Measurements from ENCODE around the gene MAP3K8. TPM values are rescaled to one million over a fixed set of nuclear protein-coding genes. Genes with fewer than 3 reads are reported as not detected.

MAP3K8 gene
- total RNA-seq, 1 experiment from 2014 or later, result 4.8 TPM

- Histone ChIP-seq H3K27me3 (ENCODE audit: control insufficient read depth, insufficient read depth, low read length) (no peaks in the 10 kb centered on the region), H3K4me1 (ENCODE audit: control insufficient read depth, insufficient read depth, low read length) (peaks cover 8% of the 10 kb centered on the region; the same call in 1 of the 2 replicates), H3K27ac (ENCODE audit: low read length) (no peak overlapping the region), H3K36me3 (ENCODE audit: control insufficient read depth, insufficient read depth, low read length) (no peaks in the 10 kb centered on the region), H3K4me3 (ENCODE audit: low read depth in 2 of 2, low read length in 2 of 2) (no peak overlapping the region), H3K9me3 (ENCODE audit: control insufficient read depth, insufficient read depth, low read depth, low read length) (no peaks in the 10 kb centered on the region)
- no TSS peak for BruUV-seq (replicated peaks)
- TF ChIP-seq CTCF (IDR thresholded peaks at IDR 0.05), result no peak
- no peak for TF ChIP-seq TCF7L2 (IDR thresholded peaks at IDR 0.05; ENCODE audit: low read depth, low read length)
- no peak for TF ChIP-seq SIN3A (IDR thresholded peaks at IDR 0.05; ENCODE audit: borderline replicate concordance, insufficient read depth, low read depth, low read length)
- no peak for TF ChIP-seq POLR2AphosphoS5 (IDR thresholded peaks at IDR 0.05; ENCODE audit: low read depth, low read length)
- TF ChIP-seq REST (IDR thresholded peaks at IDR 0.05; ENCODE audit: insufficient read depth in 1 of 2, low read depth in 2 of 2, low read length in 1 of 2), result no peak
- ChIA-PET CTCF (no interaction called here), POLR2A (no interaction called here)
- no peak for ATAC-seq
- in situ Hi-C loops (cut with HindIII; ENCODE audit: low pct_unique_long_range_greater_than_20kb, low sequenced_read_pairs) (no loop called here), intact Hi-C loops (cut with micrococcal nuclease; ENCODE audit: unreplicated experiment) (no loop called here)
- no peak for DNase-seq (ENCODE audit: low read depth, low spot score)
These were observed 13.7 kb upstream of the MAP3K8 start for GRCh38 chr10:30420266-30420665.

- H3K4me1 ChIP-seq (ENCODE audit: control insufficient read depth, insufficient read depth, low read length), result peaks cover 8% of the 10 kb centered on the region; the same call in 1 of the 2 replicates
- H3K27me3 ChIP-seq (ENCODE audit: control insufficient read depth, insufficient read depth, low read length), result no peaks in the 10 kb centered on the region
- H3K4me3 ChIP-seq (ENCODE audit: low read depth in 2 of 2, low read length in 2 of 2), result no peak overlapping the region
- no peak for ATAC-seq
- ChIA-PET CTCF (no interaction called here), POLR2A (no interaction called here)
- no TSS peak for BruUV-seq (replicated peaks)
- TF ChIP-seq REST (IDR thresholded peaks at IDR 0.05; ENCODE audit: insufficient read depth in 1 of 2, low read depth in 2 of 2, low read length in 1 of 2), result no peak
- no peak for TF ChIP-seq TCF7L2 (IDR thresholded peaks at IDR 0.05; ENCODE audit: low read depth, low read length)
- no peak for TF ChIP-seq POLR2AphosphoS5 (IDR thresholded peaks at IDR 0.05; ENCODE audit: low read depth, low read length)
- TF ChIP-seq SIN3A (IDR thresholded peaks at IDR 0.05; ENCODE audit: borderline replicate concordance, insufficient read depth, low read depth, low read length), result no peak
- no peak for TF ChIP-seq CTCF (IDR thresholded peaks at IDR 0.05)
- intact Hi-C loops (cut with micrococcal nuclease; ENCODE audit: unreplicated experiment) (no loop called here), in situ Hi-C loops (cut with HindIII; ENCODE audit: low pct_unique_long_range_greater_than_20kb, low sequenced_read_pairs) (no loop called here)
- H3K27ac ChIP-seq (ENCODE audit: low read length), result no peak overlapping the region
- no peak for DNase-seq (ENCODE audit: low read depth, low spot score)
- no peaks in the 10 kb centered on the region for H3K36me3 ChIP-seq (ENCODE audit: control insufficient read depth, insufficient read depth, low read length)
- no peaks in the 10 kb centered on the region for H3K9me3 ChIP-seq (ENCODE audit: control insufficient read depth, insufficient read depth, low read depth, low read length)
These were observed 13.2 kb upstream of the MAP3K8 start for GRCh38 chr10:30420766-30421165.

Data from Panc1 (cell line).